ENCODE results near the gene PRORP.

DNA sequence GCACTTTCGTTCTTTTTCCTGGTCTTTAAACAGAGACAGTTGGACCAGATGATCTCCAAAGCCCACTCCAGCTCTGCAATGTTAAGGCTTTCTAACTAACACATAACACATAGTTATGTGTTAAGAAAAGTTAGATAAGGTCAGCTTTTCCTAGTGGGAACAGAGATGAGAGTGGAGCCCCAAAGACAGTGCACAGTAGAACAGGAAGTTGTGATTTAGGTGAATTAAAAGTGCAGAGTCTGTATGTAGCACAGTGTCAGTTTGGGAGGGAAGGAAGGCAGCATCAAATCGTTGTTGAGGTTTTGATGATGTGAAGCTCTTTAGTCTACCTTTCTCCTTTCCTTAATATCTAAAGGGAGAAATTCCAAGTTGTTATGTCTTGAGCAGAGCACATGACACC, 31.7 kb downstream of the PRORP start:
- no peak for TF ChIP-seq GATA3 (IDR thresholded peaks at IDR 0.05; ENCODE audit: low read depth, low read length)
- no peak for TF ChIP-seq GATA2 (IDR thresholded peaks at IDR 0.05; ENCODE audit: low read depth, low read length)

All from SH-SY5Y (cell line).